Liver (tissue), 9 donors: Measurements from ENCODE around the gene C1orf21. TPM values are rescaled to one million over a fixed set of nuclear protein-coding genes. Genes with fewer than 3 reads are reported as not detected.

Experiments
- DNase-seq: peaks from one replicate; pipeline ENCODE4 v3.0.0-alpha.2; 2017; ENCODE audit warnings: low spot score
- H3K27ac ChIP-seq, 2 donors: one replicate each; pipeline ENCODE4 v1.7.0; 2013; ENCODE audit warnings: inconsistent platforms in 2 of 2, low read length in 2 of 2, control low read depth in 1 of 2, low read depth in 1 of 2, mild to moderate bottlenecking in 1 of 2
- H3K27me3 ChIP-seq, 4 donors: one replicate each; pipeline versions ENCODE4 v1.6.1 to v1.7.0; 2013; ENCODE audit warnings: low read length in 3 of 4, inconsistent platforms in 1 of 4, mild to moderate bottlenecking in 1 of 4, moderate library complexity in 1 of 4; ENCODE audit not compliant: control insufficient read depth in 4 of 4, insufficient read depth in 4 of 4
- H3K36me3 ChIP-seq, 4 donors: one replicate each; pipeline versions ENCODE4 v1.6.1 to v1.7.0; 2013; ENCODE audit warnings: low read length in 3 of 4, mild to moderate bottlenecking in 3 of 4, low read depth in 1 of 4, moderate library complexity in 1 of 4; ENCODE audit not compliant: control insufficient read depth in 4 of 4, insufficient read depth in 3 of 4
- H3K4me1 ChIP-seq, 4 donors: one replicate each; pipeline versions ENCODE4 v1.6.1 to v1.7.0; 2013; ENCODE audit warnings: low read length in 3 of 4, mild to moderate bottlenecking in 3 of 4, moderate library complexity in 1 of 4; ENCODE audit not compliant: control insufficient read depth in 4 of 4, insufficient read depth in 4 of 4
- H3K4me3 ChIP-seq, 3 donors: one replicate each; pipeline versions ENCODE4 v1.6.1 to v1.7.0; 2013; ENCODE audit warnings: low read length in 3 of 3, control low read depth in 1 of 3, low read depth in 1 of 3, mild to moderate bottlenecking in 1 of 3
- H3K9ac ChIP-seq, 2 donors: one replicate each; pipeline ENCODE4 v1.7.0; 2013; ENCODE audit warnings: low read length in 2 of 2, mild to moderate bottlenecking in 2 of 2, moderate library complexity in 2 of 2, control low read depth in 1 of 2, low read depth in 1 of 2
- H3K9me3 ChIP-seq, 4 donors: one replicate each; pipeline versions ENCODE4 v1.6.1 to v1.7.0; 2013; ENCODE audit warnings: low read length in 3 of 4; ENCODE audit not compliant: control insufficient read depth in 4 of 4
- ATF3 ChIP-seq: IDR thresholded peaks from 2 replicates; pipeline ENCODE4 v1.6.1; 2016; ENCODE audit warnings: antibody characterized with exemption
- CTCF ChIP-seq: fragments of 150-350 bp; IDR thresholded peaks from 2 replicates; pipeline ENCODE4 v1.5.1; 2017; ENCODE audit warnings: improper control_type of control experiment, low read depth, low read length; ENCODE audit not compliant: missing input control
- EGR1 ChIP-seq, 2 donors: IDR thresholded peaks; 2 replicates each; pipeline ENCODE4 v1.6.1; 2016 to 2018; ENCODE audit warnings: antibody characterized with exemption in 2 of 2, low read depth in 2 of 2
- FOXA1 ChIP-seq: IDR thresholded peaks from 2 replicates; pipeline ENCODE4 v1.6.1; 2016; ENCODE audit warnings: antibody characterized with exemption
- FOXA2 ChIP-seq: IDR thresholded peaks from 2 replicates; pipeline ENCODE4 v1.6.1; 2016; ENCODE audit warnings: antibody characterized with exemption
- GABPA ChIP-seq, 2 donors: IDR thresholded peaks in 1 of 2; conservative IDR thresholded peaks in 1 of 2; 2 replicates each; pipeline ENCODE4 v1.6.1; 2016; ENCODE audit warnings: antibody characterized with exemption in 2 of 2, mild to moderate bottlenecking in 1 of 2, moderate library complexity in 1 of 2
- HNF4A ChIP-seq, 2 donors: conservative IDR thresholded peaks; 2 replicates each; pipeline ENCODE4 v1.6.1; 2016; ENCODE audit warnings: antibody characterized with exemption in 2 of 2, mild to moderate bottlenecking in 2 of 2
- HNF4G ChIP-seq: IDR thresholded peaks from 2 replicates; pipeline ENCODE4 v1.6.1; 2016; ENCODE audit warnings: antibody characterized with exemption
- JUND ChIP-seq, 2 donors: IDR thresholded peaks; 2 replicates each; pipeline ENCODE4 v1.6.1; 2016; ENCODE audit warnings: antibody characterized with exemption in 2 of 2
- MAX ChIP-seq: IDR thresholded peaks from 2 replicates; pipeline ENCODE4 v1.6.1; 2016; ENCODE audit warnings: antibody characterized with exemption
- NR2F2 ChIP-seq: IDR thresholded peaks from 2 replicates; pipeline ENCODE4 v1.6.1; 2016; ENCODE audit warnings: antibody characterized with exemption
- RAD21 ChIP-seq, 2 donors: IDR thresholded peaks; 2 replicates each; pipeline ENCODE4 v1.6.1; 2016; ENCODE audit warnings: antibody characterized with exemption in 2 of 2, mild to moderate bottlenecking in 2 of 2
- REST ChIP-seq: IDR thresholded peaks from 2 replicates; pipeline ENCODE4 v1.6.1; 2016; ENCODE audit warnings: antibody characterized with exemption, mild to moderate bottlenecking
- RXRA ChIP-seq, 2 donors: IDR thresholded peaks; 2 replicates each; pipeline ENCODE4 v1.6.1; 2017 to 2018; ENCODE audit warnings: antibody characterized with exemption in 2 of 2, mild to moderate bottlenecking in 1 of 2
- SP1 ChIP-seq: IDR thresholded peaks from 2 replicates; pipeline ENCODE4 v1.6.1; 2018; ENCODE audit warnings: antibody characterized with exemption, mild to moderate bottlenecking
- TAF1 ChIP-seq: conservative IDR thresholded peaks from 2 replicates; pipeline ENCODE4 v1.6.1; 2016; ENCODE audit warnings: antibody characterized with exemption, mild to moderate bottlenecking
- YY1 ChIP-seq: IDR thresholded peaks from 2 replicates; pipeline ENCODE4 v1.6.1; 2016; ENCODE audit warnings: antibody characterized with exemption, mild to moderate bottlenecking
- ZBTB33 ChIP-seq: IDR thresholded peaks from 2 replicates; pipeline ENCODE4 v1.6.1; 2016; ENCODE audit warnings: antibody characterized with exemption
- WGBS: extraction: QIAGEN DNeasy Blood & Tissue Kit; methylation state at CpG from one replicate; pipeline ENCODE4 v1.1.7; 2013; 5-methylcytosine and 5-hydroxymethylcytosine counted together
- polyA plus RNA-seq, 2 donors: library from polyadenylated mRNA; stranded (reverse) in 1 of 2; unstranded in 1 of 2; fragments of 200-250 nt in 1 of 2; fragments of >200 nt in 1 of 2; fragmentation: Nextera tagmentation in 1 of 2; extraction: Ambion mirVana in 1 of 2; gene quantifications; one replicate each; pipeline versions ENCODE4 v1.2.1 to v1.2.3, GENCODE V29; 2013 to 2015
- total RNA-seq, 2 donors: library from RNA; depleted of rRNA; stranded (reverse); fragments of >200 nt; gene quantifications; one replicate each; pipeline ENCODE4 v1.2.3, GENCODE V29; 2014
- donor health status: healthy.
- donor health status: healthy.
- donor health status: healthy.
- donor health status: healthy.
- donor health status: healthy.

Gene C1orf21
- total and polyA plus RNA-seq, 4 donors, result 2.3 to 21.3 (median 13.4) TPM

- no peak for DNase-seq
- H3K9ac ChIP-seq, result no peak overlapping the region
- TF ChIP-seq REST (no peak), ATF3 (no peak), TAF1 (no peak), HNF4G (no peak), RAD21 (IDR thresholded peaks at IDR 0.05) (no peak), SP1 (no peak), HNF4A (conservative IDR thresholded peaks at IDR 0.05) (no peak), FOXA2 (no peak), CTCF (no peak), YY1 (no peak), NR2F2 (no peak)
- H3K4me1 ChIP-seq, result peaks cover 0 to 17% (median 10%) of the 10 kb centered on the region in 4 donors
- no peaks in the 10 kb centered on the region for H3K27me3 ChIP-seq
- no peak overlapping the region for H3K4me3 ChIP-seq
- H3K36me3 ChIP-seq, result no peaks in the 10 kb centered on the region
- H3K27ac ChIP-seq, result no peak overlapping the region
- no peaks in the 10 kb centered on the region for H3K9me3 ChIP-seq
These were observed 19.6 kb downstream of the C1orf21 start for GRCh38 chr1:184406479-184406878.

GRCh38 chr1:184407816-184408510 is 21.1 kb downstream of the C1orf21 start:
- Histone ChIP-seq H3K4me1 (peaks cover 0 to 17% (median 10%) of the 10 kb centered on the region in 4 donors), H3K27me3 (no peaks in the 10 kb centered on the region), H3K27ac (peak overlapping the region in 1 of 2 donors; percentile 25), H3K9ac (no peak overlapping the region), H3K9me3 (no peaks in the 10 kb centered on the region), H3K36me3 (no peaks in the 10 kb centered on the region), H3K4me3 (no peak overlapping the region)
- DNase-seq, result no peak
- WGBS, result 45% methylated on average over 5 of the region's 5 CpGs
- TF ChIP-seq RXRA (IDR thresholded peaks at IDR 0.05), result peak in 1 of 2 donors; percentile 61
- TF ChIP-seq EGR1 (IDR thresholded peaks at IDR 0.05; ENCODE audit: low read depth in 2 of 2), result no peak
- TF ChIP-seq GABPA (IDR thresholded peaks at IDR 0.05 in 1 of 2, conservative IDR thresholded peaks at IDR 0.05 in 1 of 2), result no peak
- peak; percentile 46 for TF ChIP-seq MAX
- TF ChIP-seq TAF1, result no peak
- TF ChIP-seq ATF3, result peak; percentile 23
- peak; percentile 7 for TF ChIP-seq FOXA2
- TF ChIP-seq JUND (IDR thresholded peaks at IDR 0.05), result peak in 1 of 2 donors; percentile 66
- no peak for TF ChIP-seq FOXA1
- no peak for TF ChIP-seq SP1
- TF ChIP-seq HNF4A (conservative IDR thresholded peaks at IDR 0.05), result peak in 1 of 2 donors; percentile 60
- TF ChIP-seq RAD21 (IDR thresholded peaks at IDR 0.05), result peak in 1 of 2 donors; percentile 40
- TF ChIP-seq HNF4G, result no peak
- TF ChIP-seq ZBTB33, result peak; percentile 40
- TF ChIP-seq YY1, result peak; percentile 68
- peak; percentile 12 for TF ChIP-seq REST
- TF ChIP-seq NR2F2, result no peak
